ENCODE results near the gene CDC42BPB.

DNA sequence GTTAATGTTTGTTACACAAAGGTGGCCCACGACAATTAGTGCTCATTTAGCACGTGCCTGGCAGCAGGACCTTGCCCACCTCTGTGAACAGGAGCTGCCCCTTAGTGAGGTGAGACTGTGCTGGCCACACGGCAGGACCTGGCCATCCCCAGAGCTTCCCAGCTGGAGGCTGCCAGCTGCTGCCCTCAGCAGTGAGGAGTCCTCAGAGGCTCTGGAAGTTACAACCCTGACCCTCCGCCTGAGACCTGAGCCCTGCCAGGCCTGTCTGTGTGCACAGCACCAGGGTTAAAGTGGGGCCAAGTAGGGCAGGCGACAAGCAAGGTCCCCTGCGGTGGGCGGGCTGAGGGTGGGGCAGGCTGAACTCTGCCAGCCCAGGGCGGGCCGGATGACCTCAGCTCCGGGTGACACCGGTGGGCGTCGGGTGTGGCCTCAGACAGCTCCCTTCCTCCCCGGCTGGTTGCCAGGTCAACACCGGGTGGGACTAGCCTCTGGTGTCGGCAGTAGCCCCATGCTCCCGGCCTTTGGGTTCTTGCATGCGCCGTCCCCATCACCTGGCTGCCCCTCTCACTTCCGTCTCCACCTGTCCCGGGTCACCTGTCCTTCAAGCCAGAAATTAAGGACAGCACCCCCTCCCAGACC, 17.5 kb upstream of the CDC42BPB start:
- TF ChIP-seq, protein P1, sequence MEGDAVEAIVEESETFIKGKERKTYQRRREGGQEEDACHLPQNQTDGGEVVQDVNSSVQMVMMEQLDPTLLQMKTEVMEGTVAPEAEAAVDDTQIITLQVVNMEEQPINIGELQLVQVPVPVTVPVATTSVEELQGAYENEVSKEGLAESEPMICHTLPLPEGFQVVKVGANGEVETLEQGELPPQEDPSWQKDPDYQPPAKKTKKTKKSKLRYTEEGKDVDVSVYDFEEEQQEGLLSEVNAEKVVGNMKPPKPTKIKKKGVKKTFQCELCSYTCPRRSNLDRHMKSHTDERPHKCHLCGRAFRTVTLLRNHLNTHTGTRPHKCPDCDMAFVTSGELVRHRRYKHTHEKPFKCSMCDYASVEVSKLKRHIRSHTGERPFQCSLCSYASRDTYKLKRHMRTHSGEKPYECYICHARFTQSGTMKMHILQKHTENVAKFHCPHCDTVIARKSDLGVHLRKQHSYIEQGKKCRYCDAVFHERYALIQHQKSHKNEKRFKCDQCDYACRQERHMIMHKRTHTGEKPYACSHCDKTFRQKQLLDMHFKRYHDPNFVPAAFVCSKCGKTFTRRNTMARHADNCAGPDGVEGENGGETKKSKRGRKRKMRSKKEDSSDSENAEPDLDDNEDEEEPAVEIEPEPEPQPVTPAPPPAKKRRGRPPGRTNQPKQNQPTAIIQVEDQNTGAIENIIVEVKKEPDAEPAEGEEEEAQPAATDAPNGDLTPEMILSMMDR (IDR thresholded peaks at IDR 0.05), result no peak
- no peak for TF ChIP-seq POLR2A (IDR thresholded peaks at IDR 0.05)

All from lower leg skin (tissue), 3 donors.